KOPT-K1 (cell line): ENCODE measurements around the gene SOX5.
"Not testable (repeated sequence)": the region's sequence is repeated elsewhere in the genome, so short reads cannot be mapped to it uniquely, and the experiment has no call there.

ENCODE experiments used
- H3K27ac ChIP-seq: fragments of 200-600 bp; sonication (generic); 2 replicates; pipeline ENCODE4 v1.5.1; 2016; ENCODE audit warnings: antibody characterized with exemption, mild to moderate bottlenecking, low read depth, low read length; ENCODE audit not compliant: poor library complexity, severe bottlenecking
- H3K36me3 ChIP-seq: fragments of 200-600 bp; sonication (generic); 2 replicates; pipeline ENCODE4 v1.5.1; 2017; ENCODE audit warnings: antibody characterized with exemption, mild to moderate bottlenecking, low read length, moderate library complexity; ENCODE audit not compliant: insufficient read depth
- H3K9me3 ChIP-seq: fragments of 200-600 bp; sonication (generic); 2 replicates; pipeline ENCODE4 v1.5.1; 2017; ENCODE audit warnings: antibody characterized with exemption, low read length, mild to moderate bottlenecking; ENCODE audit not compliant: insufficient read depth, poor library complexity, severe bottlenecking

Gene SOX5

GRCh38 chr12:23503544-23503943 lies 445.9 kb downstream of the SOX5 start:
- Histone ChIP-seq H3K36me3 (no peaks in the 10 kb centered on the region), H3K27ac (no peak overlapping the region), H3K9me3 (no peaks in the 10 kb centered on the region)

GRCh38 chr12:23502259-23502658 lies 447.2 kb downstream of the SOX5 start:
- Histone ChIP-seq H3K27ac (no peak overlapping the region), H3K36me3 (no peaks in the 10 kb centered on the region), H3K9me3 (no peaks in the 10 kb centered on the region)

DNA sequence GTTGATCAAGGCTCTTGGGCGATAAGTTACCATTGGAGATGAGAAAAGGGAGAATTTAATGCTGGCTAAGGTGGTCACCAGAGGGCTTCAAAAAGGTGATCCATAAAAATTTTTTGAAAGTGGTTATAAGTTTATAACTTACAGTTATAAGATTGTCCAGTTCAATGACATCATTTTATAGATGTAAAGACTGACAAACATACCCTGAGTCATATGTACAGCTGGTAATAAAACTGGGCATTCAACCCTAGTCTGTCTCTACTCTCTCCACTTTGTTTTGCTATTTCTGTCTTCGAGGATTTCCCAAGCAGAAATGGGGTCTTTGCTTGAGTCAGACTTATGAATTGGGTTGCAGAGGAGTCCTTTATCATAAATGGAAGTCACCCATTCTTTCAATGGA lies 454.0 kb downstream of the SOX5 start:
- no peak overlapping the region for H3K27ac ChIP-seq
- no peaks in the 10 kb centered on the region for H3K9me3 ChIP-seq
- no peaks in the 10 kb centered on the region for H3K36me3 ChIP-seq

DNA sequence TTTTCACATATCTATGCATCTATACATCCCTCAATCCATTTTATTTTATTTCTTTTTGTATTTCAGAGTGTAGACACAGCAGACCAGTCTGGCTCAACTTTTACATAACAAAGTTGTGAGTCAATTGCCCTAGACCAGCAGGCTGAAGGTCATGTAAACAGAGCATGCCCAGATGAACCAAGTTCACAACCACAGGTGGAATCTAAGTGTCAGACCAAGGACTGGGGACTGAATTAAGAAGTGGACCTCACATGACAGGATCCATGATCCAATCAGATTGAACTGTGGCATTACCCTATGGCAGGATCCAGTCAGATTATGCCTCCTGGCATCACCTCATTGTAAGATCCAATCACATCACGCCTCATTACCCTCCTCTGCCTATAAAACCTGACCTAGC lies 455.8 kb downstream of the SOX5 start:
- Histone ChIP-seq H3K36me3 (no peaks in the 10 kb centered on the region), H3K9me3 (no peaks in the 10 kb centered on the region), H3K27ac (no peak overlapping the region)

DNA sequence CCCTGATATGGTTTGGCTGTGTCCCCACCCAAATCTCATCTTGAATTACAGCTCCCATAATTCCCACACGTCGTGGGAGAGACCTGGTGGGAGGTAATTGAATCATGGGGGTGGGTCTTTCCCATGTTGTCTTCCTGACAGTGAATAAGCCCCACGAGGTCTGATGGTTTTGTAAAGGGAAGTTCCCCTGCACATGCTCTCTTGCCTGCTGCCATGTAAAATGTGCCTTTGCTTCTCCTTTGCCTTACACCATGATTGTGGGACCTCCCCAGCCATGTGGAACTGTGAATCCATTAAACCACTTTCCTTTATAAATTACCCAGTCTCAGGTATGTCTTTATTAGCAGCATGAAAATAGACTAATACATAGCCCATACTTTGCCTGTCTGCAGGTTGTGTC lies 458.4 kb downstream of the SOX5 start:
- H3K36me3 ChIP-seq, H3K27ac ChIP-seq, H3K9me3 ChIP-seq: not testable (repeated sequence)

DNA sequence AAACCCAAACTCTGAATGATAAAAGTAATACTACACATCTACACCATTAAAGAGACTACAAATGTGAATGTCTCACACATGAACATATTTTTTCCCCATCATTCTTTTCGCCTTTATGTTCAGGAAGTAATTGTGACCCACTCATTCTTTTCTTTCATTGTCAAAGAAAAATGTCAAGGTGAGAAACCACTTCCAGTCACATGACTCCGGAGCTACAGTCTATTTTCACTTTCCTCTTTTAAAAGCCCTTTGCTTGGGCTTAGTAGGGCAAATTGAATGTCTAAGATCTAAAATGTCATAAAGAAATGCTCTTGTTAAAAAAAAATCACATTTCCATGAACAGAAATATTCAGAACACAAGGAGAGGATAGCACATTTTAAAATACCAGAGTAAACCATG lies 461.3 kb downstream of the SOX5 start:
- H3K36me3 ChIP-seq, result no peaks in the 10 kb centered on the region
- no peaks in the 10 kb centered on the region for H3K9me3 ChIP-seq
- H3K27ac ChIP-seq, result no peak overlapping the region

DNA sequence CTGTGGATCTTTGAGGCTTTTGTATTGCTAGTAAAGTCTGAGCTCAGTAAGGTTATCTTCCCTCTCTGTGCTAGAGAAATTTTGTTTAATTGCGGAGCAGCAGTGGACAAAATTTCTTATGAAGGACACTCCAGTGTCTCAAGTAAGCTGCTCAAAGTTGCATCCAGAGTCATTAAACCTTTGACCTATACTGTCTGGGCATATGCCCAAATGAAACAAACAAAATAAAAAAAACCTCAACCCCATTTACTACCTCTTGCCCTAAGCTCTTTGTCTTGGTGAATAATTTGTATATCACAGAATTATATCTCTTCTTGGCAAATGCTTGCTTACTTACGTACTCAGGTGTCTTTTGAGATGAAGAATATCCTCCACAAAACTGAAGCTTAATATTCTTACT lies 465.2 kb downstream of the SOX5 start:
- H3K27ac ChIP-seq, result no peak overlapping the region

DNA sequence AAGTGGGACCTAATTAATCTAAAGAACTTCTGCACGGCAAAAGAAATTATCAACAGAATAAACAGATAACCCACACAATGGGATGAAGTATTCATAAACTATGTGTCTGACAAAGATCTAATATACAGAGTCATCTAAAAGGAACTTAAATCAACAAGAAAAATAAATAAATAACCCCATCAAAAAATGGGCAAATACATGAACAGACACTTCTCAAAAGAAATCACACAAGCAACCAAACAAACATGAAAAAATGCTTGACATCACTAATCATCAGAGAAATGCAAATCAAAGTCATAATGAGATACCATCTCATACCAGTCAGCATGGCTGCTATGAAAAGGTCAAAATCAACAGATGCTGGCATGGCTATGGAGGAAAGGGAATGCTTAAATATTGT lies 466.9 kb downstream of the SOX5 start:
- no peaks in the 10 kb centered on the region for H3K36me3 ChIP-seq
- H3K9me3 ChIP-seq, result no peaks in the 10 kb centered on the region
- H3K27ac ChIP-seq, result no peak overlapping the region

More for the DNA sequence above, 465.2 kb downstream of the SOX5 start:
- Histone ChIP-seq H3K36me3 (no peaks in the 10 kb centered on the region), H3K9me3 (no peaks in the 10 kb centered on the region)
